Type B pancreatic cell (in vitro differentiated cells): ENCODE measurements around the gene POGZ. TPM values are rescaled to one million over a fixed set of nuclear protein-coding genes. Genes with fewer than 3 reads are reported as not detected.
"Not testable (repeated sequence)": the region's sequence is repeated elsewhere in the genome, so short reads cannot be mapped to it uniquely, and the experiment has no call there.

Experiments used
- DNase-seq: peaks from one replicate; pipeline ENCODE4 v3.0.0; 2021; ENCODE audit warnings: mixed read lengths; ENCODE audit not compliant: unreplicated experiment; ENCODE audit errors: extremely low spot score
- H3K27ac Mint-ChIP-seq: 2 replicates; pipeline ENCODE4 v1.8.0; 2021; ENCODE audit warnings: mild to moderate bottlenecking, mixed read lengths
- H3K27me3 Mint-ChIP-seq: 2 replicates; pipeline ENCODE4 v1.8.0; 2021; ENCODE audit warnings: mixed read lengths
- H3K36me3 Mint-ChIP-seq: 2 replicates; pipeline ENCODE4 v1.8.0; 2021; ENCODE audit warnings: mixed read lengths
- H3K4me1 Mint-ChIP-seq: one replicate; pipeline ENCODE4 v1.8.0; 2021; ENCODE audit warnings: mixed read lengths; ENCODE audit not compliant: unreplicated experiment
- H3K4me3 Mint-ChIP-seq: 2 replicates; pipeline ENCODE4 v1.8.0; 2021; ENCODE audit warnings: mild to moderate bottlenecking, mixed read lengths
- H3K9me3 Mint-ChIP-seq: 2 replicates; pipeline ENCODE4 v1.8.0; 2021; ENCODE audit warnings: mixed read lengths
- total RNA-seq: library from RNA; stranded (reverse); gene quantifications from 2 replicates; pipeline ENCODE4 v1.2.1, GENCODE V29; 2021; ENCODE audit warnings: low replicate concordance
- TF ChIP-seq, protein P1 (sequence below): fragments of 200-600 bp; sonication (generic); conservative IDR thresholded peaks from 2 replicates; pipeline ENCODE4 v1.5.0; 2021; ENCODE audit warnings: antibody characterized with exemption, mild to moderate bottlenecking

Gene POGZ
- total RNA-seq, 1 donor from 2014 or later = 126 TPM

DNA sequence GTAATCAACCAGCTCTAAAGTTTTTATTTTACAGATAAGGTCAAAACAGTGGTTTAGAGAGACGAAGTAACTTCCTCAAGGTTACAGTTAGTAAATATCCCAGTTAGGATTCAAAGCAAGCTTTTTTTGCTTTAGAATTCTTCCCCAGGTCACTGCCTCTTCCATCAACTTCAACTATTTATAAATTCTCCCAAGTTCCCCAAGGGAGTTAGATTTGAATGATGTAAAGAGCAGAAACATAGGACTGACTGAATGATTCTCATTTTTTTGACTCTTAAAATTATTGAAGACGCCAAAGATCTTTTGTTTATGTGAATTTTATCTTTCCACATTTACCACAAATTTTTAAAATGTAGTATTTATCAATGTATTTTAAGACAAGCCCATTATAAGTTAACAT lies 4.1 kb downstream of the POGZ start:
- TF ChIP-seq, protein P1, sequence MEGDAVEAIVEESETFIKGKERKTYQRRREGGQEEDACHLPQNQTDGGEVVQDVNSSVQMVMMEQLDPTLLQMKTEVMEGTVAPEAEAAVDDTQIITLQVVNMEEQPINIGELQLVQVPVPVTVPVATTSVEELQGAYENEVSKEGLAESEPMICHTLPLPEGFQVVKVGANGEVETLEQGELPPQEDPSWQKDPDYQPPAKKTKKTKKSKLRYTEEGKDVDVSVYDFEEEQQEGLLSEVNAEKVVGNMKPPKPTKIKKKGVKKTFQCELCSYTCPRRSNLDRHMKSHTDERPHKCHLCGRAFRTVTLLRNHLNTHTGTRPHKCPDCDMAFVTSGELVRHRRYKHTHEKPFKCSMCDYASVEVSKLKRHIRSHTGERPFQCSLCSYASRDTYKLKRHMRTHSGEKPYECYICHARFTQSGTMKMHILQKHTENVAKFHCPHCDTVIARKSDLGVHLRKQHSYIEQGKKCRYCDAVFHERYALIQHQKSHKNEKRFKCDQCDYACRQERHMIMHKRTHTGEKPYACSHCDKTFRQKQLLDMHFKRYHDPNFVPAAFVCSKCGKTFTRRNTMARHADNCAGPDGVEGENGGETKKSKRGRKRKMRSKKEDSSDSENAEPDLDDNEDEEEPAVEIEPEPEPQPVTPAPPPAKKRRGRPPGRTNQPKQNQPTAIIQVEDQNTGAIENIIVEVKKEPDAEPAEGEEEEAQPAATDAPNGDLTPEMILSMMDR = no peak
- no peaks in the 10 kb centered on the region for H3K9me3 Mint-ChIP-seq
- no peak overlapping the region for H3K4me3 Mint-ChIP-seq
- H3K4me1 Mint-ChIP-seq = peaks cover 27% of the 10 kb centered on the region
- no peak for DNase-seq
- H3K27ac Mint-ChIP-seq = no peak overlapping the region
- H3K36me3 Mint-ChIP-seq = peaks cover 9% of the 10 kb centered on the region
- H3K27me3 Mint-ChIP-seq = peaks cover 5% of the 10 kb centered on the region

DNA sequence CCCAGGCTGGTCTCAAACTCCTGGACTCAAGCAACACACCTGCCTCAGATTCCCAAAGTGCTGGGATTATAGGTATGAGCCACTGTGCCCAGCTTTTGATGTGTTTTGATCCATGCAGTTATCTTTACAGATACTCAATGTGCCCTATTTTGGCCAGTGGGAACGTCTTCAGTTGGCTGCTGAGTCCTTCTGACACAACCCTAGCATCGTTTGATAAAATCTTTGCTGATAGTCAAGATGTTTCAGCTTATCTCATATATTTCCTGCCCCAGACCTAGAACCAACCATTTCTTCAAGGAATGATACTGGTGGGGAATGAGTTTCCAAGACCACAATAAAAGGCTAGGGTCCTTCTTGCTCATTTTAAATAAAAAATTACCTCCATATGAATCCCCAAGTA lies 11.6 kb downstream of the POGZ start:
- no peak overlapping the region for H3K27ac Mint-ChIP-seq
- no peak overlapping the region for H3K4me3 Mint-ChIP-seq
- no peak for DNase-seq
- H3K36me3 Mint-ChIP-seq = peaks cover 17% of the 10 kb centered on the region
- peaks cover 21% of the 10 kb centered on the region for H3K4me1 Mint-ChIP-seq
- no peaks in the 10 kb centered on the region for H3K27me3 Mint-ChIP-seq
- no peaks in the 10 kb centered on the region for H3K9me3 Mint-ChIP-seq
- TF ChIP-seq, protein P1 = no peak

DNA sequence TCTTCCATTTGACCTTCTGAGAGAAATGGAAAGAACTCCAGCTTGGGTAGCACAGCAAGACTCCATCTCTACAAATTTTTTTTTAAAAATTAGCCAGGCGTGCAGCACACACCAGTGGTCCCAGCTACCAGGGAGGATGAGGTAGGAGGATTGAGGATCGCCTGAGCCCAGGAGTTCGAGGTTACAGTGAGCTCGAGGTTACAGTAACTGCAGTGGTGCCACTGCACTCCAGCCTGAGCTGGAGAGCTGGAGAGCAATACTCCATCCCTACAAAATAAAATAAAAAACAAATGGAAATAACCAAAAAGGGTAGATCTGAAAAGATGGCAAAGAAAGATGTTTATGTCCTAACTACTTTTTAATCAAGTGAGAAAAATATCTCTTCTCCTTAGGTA lies 14.5 kb downstream of the POGZ start:
- DNase-seq = no peak
- no peak overlapping the region for H3K4me3 Mint-ChIP-seq
- H3K27ac Mint-ChIP-seq = no peak overlapping the region
- H3K9me3 Mint-ChIP-seq = no peaks in the 10 kb centered on the region
- H3K36me3 Mint-ChIP-seq = peaks cover 26% of the 10 kb centered on the region
- H3K27me3 Mint-ChIP-seq = no peaks in the 10 kb centered on the region
- TF ChIP-seq, protein P1 = no peak
- peaks cover 21% of the 10 kb centered on the region for H3K4me1 Mint-ChIP-seq

DNA sequence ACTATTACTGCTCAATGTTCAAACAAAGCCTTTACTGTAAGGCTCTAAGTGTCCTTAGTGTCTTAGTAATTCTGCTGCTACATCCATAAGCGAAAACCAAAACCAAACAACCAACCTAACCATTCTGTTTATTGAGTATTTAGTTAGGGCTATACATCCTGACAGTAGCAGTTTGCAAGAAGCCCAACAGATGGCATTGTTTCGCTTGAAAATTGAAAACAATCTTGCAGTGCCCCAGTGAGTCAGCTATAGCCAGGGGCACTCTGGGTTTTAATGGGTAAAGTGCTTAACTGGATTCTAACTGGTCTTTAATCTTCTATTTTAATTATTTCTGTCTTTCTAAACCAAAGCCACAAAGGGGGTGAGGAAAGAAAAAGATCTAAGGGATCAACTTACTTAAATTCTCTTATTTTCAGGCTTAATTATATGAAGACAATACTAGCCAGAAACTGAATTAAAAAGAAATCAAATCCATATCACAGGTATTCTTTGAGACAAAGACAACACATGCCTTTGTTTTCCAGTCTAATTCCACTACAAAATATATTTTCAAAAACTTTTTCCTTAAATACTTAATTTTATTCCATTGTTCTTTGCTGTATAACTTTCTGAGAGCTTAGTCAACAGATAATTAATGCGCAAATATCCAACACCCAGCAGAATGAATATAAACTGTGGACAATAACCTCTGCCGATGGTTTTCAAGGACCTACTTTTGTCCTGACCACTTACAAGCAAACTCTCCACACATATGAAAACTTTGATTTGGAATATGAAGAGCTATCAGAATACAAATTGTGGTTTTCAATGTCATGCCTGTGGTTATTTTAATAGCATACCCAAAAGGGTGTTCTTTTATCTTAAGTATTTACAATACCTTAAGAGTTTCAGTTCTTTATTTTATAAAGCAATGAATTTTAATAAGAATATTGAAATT lies 15.2 kb downstream of the POGZ start:
- TF ChIP-seq, protein P1 = peak; percentile 79
- no peaks in the 10 kb centered on the region for H3K9me3 Mint-ChIP-seq
- peaks cover 21% of the 10 kb centered on the region for H3K4me1 Mint-ChIP-seq
- no peak overlapping the region for H3K4me3 Mint-ChIP-seq
- H3K27me3 Mint-ChIP-seq = no peaks in the 10 kb centered on the region
- no peak for DNase-seq
- H3K27ac Mint-ChIP-seq = peak overlapping the region; percentile 42
- peaks cover 23% of the 10 kb centered on the region for H3K36me3 Mint-ChIP-seq

DNA sequence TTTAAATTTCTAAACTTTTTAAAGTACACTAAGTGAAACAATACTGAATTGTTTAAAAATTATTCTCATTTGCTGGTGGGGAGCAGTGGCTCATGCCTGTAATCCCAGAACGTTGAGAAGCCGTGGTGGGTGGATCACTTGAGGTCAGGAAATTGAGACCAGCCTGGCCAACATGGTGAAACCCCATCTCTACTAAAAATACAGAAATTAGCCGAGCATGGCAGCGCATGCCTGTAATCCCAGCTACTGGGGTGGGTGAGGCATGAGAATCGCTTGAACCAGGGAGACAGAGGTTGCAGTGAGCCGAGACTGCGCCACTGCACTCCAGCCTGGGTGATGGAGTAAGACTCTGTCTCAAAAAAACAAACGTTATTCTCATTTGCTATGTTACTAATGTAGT lies 21.9 kb downstream of the POGZ start:
- not testable (repeated sequence) for H3K27ac Mint-ChIP-seq, H3K9me3 Mint-ChIP-seq

DNA sequence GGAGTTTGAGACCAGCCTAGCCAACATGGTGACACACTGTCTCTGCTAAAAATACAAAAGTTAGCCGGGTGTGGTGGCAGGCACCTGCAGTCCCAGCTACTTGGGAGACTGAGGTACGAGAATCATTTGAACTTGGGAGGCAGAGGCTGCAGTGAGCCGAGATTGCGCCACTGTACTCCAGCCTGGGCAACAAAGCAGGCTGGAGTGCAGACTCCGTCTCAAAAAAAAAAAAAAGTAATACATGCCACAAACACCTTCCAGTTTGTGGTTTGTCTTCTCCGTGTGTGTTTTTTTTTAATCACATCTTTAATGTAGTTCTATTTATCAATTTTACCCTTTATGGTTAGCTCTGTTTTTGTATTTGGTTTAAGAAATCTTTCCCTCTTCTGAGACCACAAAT lies 22.3 kb downstream of the POGZ start:
- no peak for DNase-seq
- Mint-ChIP-seq H3K4me3 (no peak overlapping the region), H3K36me3 (peaks cover 20% of the 10 kb centered on the region), H3K9me3 (no peaks in the 10 kb centered on the region), H3K27ac (no peak overlapping the region), H3K4me1 (peaks cover 4% of the 10 kb centered on the region), H3K27me3 (no peaks in the 10 kb centered on the region)
- TF ChIP-seq, protein P1 = no peak

More for the DNA sequence above, 21.9 kb downstream of the POGZ start:
- H3K4me3 Mint-ChIP-seq, H3K4me1 Mint-ChIP-seq, DNase-seq, H3K27me3 Mint-ChIP-seq: not testable (repeated sequence)
- H3K36me3 Mint-ChIP-seq = peaks cover 21% of the 10 kb centered on the region
